ENCODE data around the gene TMUB1.

Gene TMUB1

GRCh38 chr7:151086802-151087244, 3.5 kb upstream of the TMUB1 start:
- no peak for DNase-seq (ENCODE audit: low read depth in 2 of 2, low spot score in 1 of 2)

GRCh38 chr7:151085691-151086620, 2.7 kb upstream of the TMUB1 start, which contains the start of gene AGAP3:
Gene AGAP3, plus strand, starts transcription at chr7:151086475. Its CDS starts 267 bp downstream, at chr7:151086742.
- peak in 1 of 2 donors; percentile 47 for DNase-seq (ENCODE audit: low read depth in 2 of 2, low spot score in 1 of 2)

GRCh38 chr7:151085329-151085690, 2.0 kb upstream of the TMUB1 start:
- DNase-seq (ENCODE audit: low read depth in 2 of 2, low spot score in 1 of 2) = no peak

- no peak for DNase-seq (ENCODE audit: low read depth in 2 of 2, low spot score in 1 of 2)
Measured at GRCh38 chr7:151083824-151084160, 499 bp upstream of the TMUB1 start.

GRCh38 chr7:151082141-151083070, 887 bp downstream of the TMUB1 start:
- DNase-seq (ENCODE audit: low read depth in 2 of 2, low spot score in 1 of 2) = no peak

- DNase-seq (ENCODE audit: low read depth in 2 of 2, low spot score in 1 of 2) = no peak
Measured at GRCh38 chr7:151081170-151082101, 1.9 kb downstream of the TMUB1 start.

- peak; percentile 59 to 74 for DNase-seq (ENCODE audit: low read depth in 2 of 2, low spot score in 1 of 2)
Measured at GRCh38 chr7:151080522-151081169, 2.6 kb downstream of the TMUB1 start, which contains the start of gene FASTK. Gene FASTK, minus strand, starts transcription at chr7:151080809. Its CDS starts 43 bp downstream, at chr7:151080766.

GRCh38 chr7:151080067-151080521, 3.2 kb downstream of the TMUB1 start:
- no peak for DNase-seq (ENCODE audit: low read depth in 2 of 2, low spot score in 1 of 2)

- no peak for DNase-seq (ENCODE audit: low read depth in 2 of 2, low spot score in 1 of 2)
Measured at GRCh38 chr7:151079199-151079910, 3.9 kb downstream of the TMUB1 start.

- DNase-seq (ENCODE audit: low read depth in 2 of 2, low spot score in 1 of 2) = no peak
Measured at GRCh38 chr7:151078233-151079040, 4.9 kb downstream of the TMUB1 start.

GRCh38 chr7:151077705-151078232, 5.5 kb downstream of the TMUB1 start:
- no peak for DNase-seq (ENCODE audit: low read depth in 2 of 2, low spot score in 1 of 2)

- DNase-seq (ENCODE audit: low read depth in 2 of 2, low spot score in 1 of 2) = no peak
Measured at GRCh38 chr7:151076863-151077704, 6.2 kb downstream of the TMUB1 start.

- DNase-seq (ENCODE audit: low read depth in 2 of 2, low spot score in 1 of 2) = no peak
Measured at GRCh38 chr7:151075978-151076426, 7.3 kb downstream of the TMUB1 start.

- no peak for DNase-seq (ENCODE audit: low read depth in 2 of 2, low spot score in 1 of 2)
Measured at GRCh38 chr7:151075662-151075971, 7.7 kb downstream of the TMUB1 start.

- DNase-seq (ENCODE audit: low read depth in 2 of 2, low spot score in 1 of 2) = no peak
Measured at GRCh38 chr7:151074817-151075661, 8.3 kb downstream of the TMUB1 start.

GRCh38 chr7:151073990-151074389, 9.3 kb downstream of the TMUB1 start:
- DNase-seq (ENCODE audit: low read depth in 2 of 2, low spot score in 1 of 2) = no peak
